CD14-positive monocyte (primary cell): ENCODE measurements around the gene ZDHHC14. TPM values are rescaled to one million over a fixed set of nuclear protein-coding genes. Genes with fewer than 3 reads are reported as not detected.

ENCODE experiments used
- DNase-seq, 3 donors: peaks; one replicate each; pipeline ENCODE4 v3.0.0-alpha.2; 2011 to 2022
- H2AFZ ChIP-seq: 2 replicates; pipeline ENCODE4 v1.6.0; 2012; ENCODE audit warnings: mild to moderate bottlenecking, low read depth, low read length, inconsistent platforms; ENCODE audit not compliant: insufficient read depth, poor library complexity, severe bottlenecking
- H3K27ac ChIP-seq, 2 donors: 1 replicate in 1 of 2; 2 replicates in 1 of 2; pipeline ENCODE4 v1.5.1; 2012 to 2013; ENCODE audit warnings: low read length in 2 of 2, control low read depth in 1 of 2, inconsistent platforms in 1 of 2, low read depth in 1 of 2, mild to moderate bottlenecking in 1 of 2
- H3K27me3 ChIP-seq, 2 donors: one replicate each; pipeline versions ENCODE4 v1.6.0 to v1.6.1; 2011 to 2013; ENCODE audit warnings: low read length in 2 of 2; ENCODE audit not compliant: control insufficient read depth in 2 of 2, insufficient read depth in 2 of 2
- H3K36me3 ChIP-seq, 2 donors: replicated peaks in 1 of 2; 1 replicate in 1 of 2; 2 replicates in 1 of 2; pipeline versions ENCODE4 v1.5.1 to v1.6.1; 2012 to 2013; ENCODE audit warnings: low read length in 2 of 2, control low read depth in 1 of 2, inconsistent platforms in 1 of 2, mild to moderate bottlenecking in 1 of 2; ENCODE audit not compliant: insufficient read depth in 2 of 2, control insufficient read depth in 1 of 2
- H3K4me1 ChIP-seq, 2 donors: 1 replicate in 1 of 2; 2 replicates in 1 of 2; pipeline versions ENCODE4 v1.5.1 to v1.6.1; 2012 to 2013; ENCODE audit warnings: low read length in 2 of 2, control low read depth in 1 of 2, inconsistent platforms in 1 of 2, mild to moderate bottlenecking in 1 of 2, moderate library complexity in 1 of 2; ENCODE audit not compliant: insufficient read depth in 2 of 2, control insufficient read depth in 1 of 2
- H3K4me2 ChIP-seq: replicated peaks from 2 replicates; pipeline ENCODE3; 2012; ENCODE audit warnings: low read length, moderate library complexity, mild to moderate bottlenecking; ENCODE audit not compliant: poor library complexity, severe bottlenecking; ENCODE audit errors: extremely low read depth
- H3K4me3 ChIP-seq, 3 experiments: fragments of 200-600 bp in 1 of 3; sonication (generic) in 1 of 3; replicated peaks in 1 of 3; 1 replicate in 2 of 3; 2 replicates in 1 of 3; pipeline ENCODE4 v1.5.1; 2011 to 2013; ENCODE audit warnings: low read length in 3 of 3, mild to moderate bottlenecking in 3 of 3, control low read depth in 2 of 3, low read depth in 2 of 3, inconsistent platforms in 1 of 3, moderate library complexity in 1 of 3
- H3K79me2 ChIP-seq: 2 replicates; pipeline ENCODE4 v1.6.0; 2012; ENCODE audit warnings: mild to moderate bottlenecking, control low read depth, inconsistent platforms, low read length, moderate library complexity; ENCODE audit not compliant: insufficient read depth
- H3K9ac ChIP-seq: 2 replicates; pipeline ENCODE4 v1.6.0; 2017; ENCODE audit warnings: low read length, mild to moderate bottlenecking; ENCODE audit not compliant: insufficient read depth, poor library complexity, severe bottlenecking
- H3K9me3 ChIP-seq, 2 donors: replicated peaks in 1 of 2; 1 replicate in 1 of 2; 2 replicates in 1 of 2; pipeline versions ENCODE4 v1.5.1 to v1.6.1; 2012 to 2013; ENCODE audit warnings: low read length in 2 of 2, control low read depth in 1 of 2; ENCODE audit not compliant: control insufficient read depth in 1 of 2, insufficient read depth in 1 of 2
- H4K20me1 ChIP-seq: 2 replicates; pipeline ENCODE4 v1.6.0; 2012; ENCODE audit warnings: mild to moderate bottlenecking, low read length, control low read depth, moderate library complexity; ENCODE audit not compliant: insufficient read depth
- H3K27ac Mint-ChIP-seq, 7 donors: one replicate each; pipeline ENCODE4 v1.8.0; 2020; ENCODE audit warnings: mild to moderate bottlenecking in 7 of 7, mixed read lengths in 7 of 7, moderate library complexity in 6 of 7, inconsistent platforms in 2 of 7
- H3K27me3 Mint-ChIP-seq, 3 donors: one replicate each; pipeline ENCODE4 v1.8.0; 2021 to 2022; ENCODE audit warnings: low read depth in 3 of 3, mild to moderate bottlenecking in 3 of 3, mixed read lengths in 3 of 3, moderate library complexity in 3 of 3, inconsistent platforms in 1 of 3
- H3K36me3 Mint-ChIP-seq, 2 donors: one replicate each; pipeline ENCODE4 v1.8.0; 2020; ENCODE audit warnings: mixed read lengths in 2 of 2, inconsistent platforms in 1 of 2, mild to moderate bottlenecking in 1 of 2
- H3K4me1 Mint-ChIP-seq: one replicate; pipeline ENCODE4 v1.8.0; 2020; ENCODE audit warnings: mild to moderate bottlenecking, mixed read lengths
- H3K4me3 Mint-ChIP-seq, 2 donors: one replicate each; pipeline ENCODE4 v1.8.0; 2020; ENCODE audit warnings: mild to moderate bottlenecking in 2 of 2, mixed read lengths in 2 of 2, moderate library complexity in 1 of 2
- H3K9me3 Mint-ChIP-seq, 7 donors: one replicate each; pipeline ENCODE4 v1.8.0; 2020 to 2022; ENCODE audit warnings: mixed read lengths in 7 of 7, mild to moderate bottlenecking in 6 of 7, moderate library complexity in 6 of 7, inconsistent platforms in 2 of 7
- WGBS: methylation state at CpG from one replicate; pipeline ENCODE4 v1.1.5; 2013; ENCODE audit warnings: missing lambda C conversion rate; ENCODE audit not compliant: insufficient coverage; 5-methylcytosine and 5-hydroxymethylcytosine counted together
- intact Hi-C, 2 donors: fragments of 100-400 bp; cut with micrococcal nuclease; formaldehyde crosslinking; loops; one replicate each; pipeline versions ENCODE4 v1.15.0 to v1.15.1; 2023
- polyA plus RNA-seq, 3 donors: library from polyadenylated mRNA; depleted of rRNA in 1 of 3; unstranded in 2 of 3; stranded (reverse) in 1 of 3; fragments of 300-500 nt in 2 of 3; fragments of >200 nt in 1 of 3; fragmentation: Illumina TruSeq in 2 of 3; gene quantifications; 1 replicate in 2 of 3; 2 replicates in 1 of 3; pipeline ENCODE4 v1.2.3, GENCODE V29; 2012 to 2021
- TF ChIP-seq, protein P1 (sequence below): fragments of 200-600 bp; IDR thresholded peaks from one replicate; pipeline ENCODE4 v1.8.0; 2022; ENCODE audit warnings: antibody characterized with exemption, mild to moderate bottlenecking

The ZDHHC14 gene
- polyA plus RNA-seq, 3 donors: 0.30 to 1.7 (median 0.93) TPM

DNA sequence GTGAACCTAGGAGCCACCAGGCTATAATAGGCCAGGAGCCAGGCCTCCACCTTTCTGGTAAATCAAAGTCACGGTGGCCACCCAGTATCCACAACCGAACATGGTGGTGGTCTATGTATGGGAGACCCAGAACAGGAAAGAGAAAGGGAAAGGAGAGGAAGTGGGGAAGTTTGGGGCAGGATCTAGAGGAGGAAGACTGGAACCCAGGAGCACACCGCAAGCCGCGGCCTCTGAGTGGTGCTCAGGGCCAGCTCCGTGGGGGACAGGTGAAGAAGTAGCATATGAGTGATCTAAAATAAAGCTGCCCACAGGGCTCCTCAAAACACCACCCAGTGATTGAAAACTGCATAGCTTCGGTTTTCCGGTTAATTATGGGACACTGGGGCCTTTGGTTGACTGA, 214.8 kb downstream of the ZDHHC14 start:
- no peaks in the 10 kb centered on the region for H3K79me2 ChIP-seq
- no peaks in the 10 kb centered on the region for H3K36me3 ChIP-seq
- H3K9ac ChIP-seq: no peak overlapping the region
- no peak for DNase-seq
- no peak overlapping the region for H3K4me3 ChIP-seq
- H3K9me3 Mint-ChIP-seq: peaks cover 4 to 13% (median 6%) of the 10 kb centered on the region in 7 donors
- no peaks in the 10 kb centered on the region for H3K4me1 Mint-ChIP-seq
- TF ChIP-seq, protein P1, sequence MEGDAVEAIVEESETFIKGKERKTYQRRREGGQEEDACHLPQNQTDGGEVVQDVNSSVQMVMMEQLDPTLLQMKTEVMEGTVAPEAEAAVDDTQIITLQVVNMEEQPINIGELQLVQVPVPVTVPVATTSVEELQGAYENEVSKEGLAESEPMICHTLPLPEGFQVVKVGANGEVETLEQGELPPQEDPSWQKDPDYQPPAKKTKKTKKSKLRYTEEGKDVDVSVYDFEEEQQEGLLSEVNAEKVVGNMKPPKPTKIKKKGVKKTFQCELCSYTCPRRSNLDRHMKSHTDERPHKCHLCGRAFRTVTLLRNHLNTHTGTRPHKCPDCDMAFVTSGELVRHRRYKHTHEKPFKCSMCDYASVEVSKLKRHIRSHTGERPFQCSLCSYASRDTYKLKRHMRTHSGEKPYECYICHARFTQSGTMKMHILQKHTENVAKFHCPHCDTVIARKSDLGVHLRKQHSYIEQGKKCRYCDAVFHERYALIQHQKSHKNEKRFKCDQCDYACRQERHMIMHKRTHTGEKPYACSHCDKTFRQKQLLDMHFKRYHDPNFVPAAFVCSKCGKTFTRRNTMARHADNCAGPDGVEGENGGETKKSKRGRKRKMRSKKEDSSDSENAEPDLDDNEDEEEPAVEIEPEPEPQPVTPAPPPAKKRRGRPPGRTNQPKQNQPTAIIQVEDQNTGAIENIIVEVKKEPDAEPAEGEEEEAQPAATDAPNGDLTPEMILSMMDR: no peak
- no peak overlapping the region for H3K4me3 Mint-ChIP-seq
- 94% methylated on average over 7 of the region's 8 CpGs for WGBS
- H4K20me1 ChIP-seq: no peaks in the 10 kb centered on the region
- H3K27ac ChIP-seq: no peak overlapping the region
- H3K4me1 ChIP-seq: no peaks in the 10 kb centered on the region
- H3K27me3 ChIP-seq: no peaks in the 10 kb centered on the region
- H3K27me3 Mint-ChIP-seq: peaks cover 0 to 5% (median 5%) of the 10 kb centered on the region in 3 donors
- intact Hi-C loops: no loop called here
- H3K4me2 ChIP-seq: no peak overlapping the region
- peaks cover 3 to 7% of the 10 kb centered on the region in 2 donors for H3K36me3 Mint-ChIP-seq
- peaks cover under 1 to 12% of the 10 kb centered on the region in 2 donors for H3K9me3 ChIP-seq
- peak overlapping the region in 1 of 7 donors; percentile 40 for H3K27ac Mint-ChIP-seq
- H2AFZ ChIP-seq: no peak overlapping the region

DNA sequence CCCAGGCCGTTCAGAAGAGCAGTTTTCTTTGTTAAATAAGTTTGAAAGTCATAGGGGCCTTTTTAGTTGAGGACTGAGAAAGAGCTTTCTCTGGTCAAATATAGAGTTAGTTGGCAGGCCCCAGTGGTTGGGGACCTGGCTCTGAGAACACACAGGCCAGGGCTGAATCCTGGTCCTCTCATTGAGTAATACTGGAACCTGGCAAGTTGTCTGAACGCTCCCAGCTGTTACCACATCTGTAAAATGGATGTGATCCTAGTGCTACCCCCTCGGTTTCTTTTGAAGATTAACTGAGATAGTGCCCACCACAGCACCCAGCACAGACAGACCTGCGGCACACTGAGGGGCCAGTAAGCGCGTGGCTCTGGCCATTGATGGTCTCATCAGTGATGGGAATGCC, 215.5 kb downstream of the ZDHHC14 start:
- no peak overlapping the region for H3K4me3 Mint-ChIP-seq
- H3K9me3 Mint-ChIP-seq: peaks cover 0 to 7% (median 4%) of the 10 kb centered on the region in 7 donors
- Histone ChIP-seq H3K79me2 (no peaks in the 10 kb centered on the region), H4K20me1 (no peaks in the 10 kb centered on the region), H3K4me2 (no peak overlapping the region), H3K27me3 (no peaks in the 10 kb centered on the region), H3K4me3 (no peak overlapping the region), H3K9ac (no peak overlapping the region), H3K27ac (no peak overlapping the region), H3K4me1 (no peaks in the 10 kb centered on the region), H2AFZ (no peak overlapping the region), H3K36me3 (no peaks in the 10 kb centered on the region), H3K9me3 (peaks cover 0 to 7% of the 10 kb centered on the region in 2 donors)
- DNase-seq: no peak
- peaks cover 0 to 5% (median 5%) of the 10 kb centered on the region in 3 donors for H3K27me3 Mint-ChIP-seq
- peaks cover 3 to 7% of the 10 kb centered on the region in 2 donors for H3K36me3 Mint-ChIP-seq
- intact Hi-C loops: no loop called here
- WGBS: 95% methylated on average over 3 of the region's 6 CpGs
- TF ChIP-seq, protein P1: no peak
- no peak overlapping the region for H3K27ac Mint-ChIP-seq
- H3K4me1 Mint-ChIP-seq: no peaks in the 10 kb centered on the region
